ENCODE results near the gene TMEM254. TPM values are rescaled to one million over a fixed set of nuclear protein-coding genes. Genes with fewer than 3 reads are reported as not detected.

TMEM254 gene
- total and polyA plus RNA-seq, 2 of the 4 experiments (the other 2 are of a cell fraction), result 4.7 to 10.7 TPM

DNA sequence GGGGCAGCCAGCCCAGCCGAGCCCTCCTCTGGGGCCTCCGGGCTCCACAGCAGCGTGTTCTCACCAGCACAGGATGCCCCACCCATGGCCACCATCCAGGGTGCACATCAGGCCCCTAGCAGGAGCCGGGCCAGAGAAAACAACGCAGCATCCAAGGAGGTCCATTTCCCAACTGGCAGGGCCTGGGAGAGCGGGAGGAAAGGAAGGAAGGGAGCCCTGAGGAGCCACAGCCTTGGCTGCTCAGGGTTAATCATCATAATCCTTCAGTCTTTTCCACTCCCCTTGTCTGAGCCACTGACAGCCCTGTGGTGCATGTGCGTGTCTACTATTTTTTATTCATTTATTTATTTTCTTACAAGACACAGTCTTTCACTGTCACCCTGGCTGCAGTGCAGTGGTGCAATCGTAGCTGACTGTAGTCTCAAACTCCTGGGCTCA is 57.7 kb downstream of the TMEM254 start:
- H3K14ac ChIP-seq (replicated peaks; ENCODE audit: low read depth, low read length), result no peak overlapping the region
- intact Hi-C loops (cut with micrococcal nuclease), result loop anchor here (2.0 to 10.0 kb wide), 2 partner anchors 57 to 591 kb away; partner anchors contain the start of gene TMEM254
- TF ChIP-seq MXI1 (IDR thresholded peaks at IDR 0.05; ENCODE audit: borderline replicate concordance, low read depth, low read length) (0 out of 2 replicates have a peak, but pooled peaks have one; percentile 28), CEBPB (IDR thresholded peaks at IDR 0.05; ENCODE audit: low read depth, low read length) (peak; percentile 58), NFE2L2 (IDR thresholded peaks at IDR 0.05; ENCODE audit: low read depth, low read length) (no peak), MAZ (IDR thresholded peaks at IDR 0.05; ENCODE audit: borderline replicate concordance, low read depth, low read length) (peak; percentile 33; the same call in 1 of the 2 replicates), SMC3 (IDR thresholded peaks at IDR 0.05; ENCODE audit: low read depth, low read length) (no peak), RCOR1 (IDR thresholded peaks at IDR 0.05; ENCODE audit: insufficient replicate concordance, low read length) (no peak), BHLHE40 (IDR thresholded peaks at IDR 0.05; ENCODE audit: low read depth, low read length) (0 out of 2 replicates have a peak, but pooled peaks have one; percentile 23)
- ChIA-PET POLR2A (ENCODE audit: unreplicated experiment) (no interaction called here), CTCF (interaction anchor here (0.5 kb wide), 1 partner anchor 60 kb away, joined by 3 read pairs; no protein-coding TSS in a partner anchor)
- no TSS peak for BruUV-seq (replicated peaks)
- H4K8ac ChIP-seq (ENCODE audit: low read depth in 2 of 2, low read length in 2 of 2), result peak overlapping the region; percentile 62 to 86; a peak in 2 of 4 replicates
- 0% methylated on average over 3 of the region's 8 CpGs; no CpG with 5 or more reads in 1 of the 2 experiments for WGBS, 2 experiments (ENCODE audit: extremely low coverage in 2 of 2, insufficient read length in 1 of 2)
- peak; percentile 61 for ATAC-seq (ENCODE audit: low read depth)
- H3K4me2 ChIP-seq (ENCODE audit: low read depth, low read length), result no peak overlapping the region; the same call in 1 of the 2 replicates
- no peaks in the 10 kb centered on the region for H3K27me3 ChIP-seq (ENCODE audit: control insufficient read depth, insufficient read depth, low read length)
- H3K4me1 ChIP-seq (ENCODE audit: control insufficient read depth, insufficient read depth, low read length), result peaks cover 21% of the 10 kb centered on the region
- H2BK5ac ChIP-seq (ENCODE audit: low read depth, low read length, poor library complexity, severe bottlenecking), result no peak overlapping the region
- peaks cover 8% of the 10 kb centered on the region; the same call in 1 of the 2 replicates for H3K9me1 ChIP-seq (ENCODE audit: insufficient read depth, low read length)
- no peak overlapping the region for H2AK5ac ChIP-seq (ENCODE audit: low read depth, low read length)
- no peak overlapping the region for H3K9ac ChIP-seq (ENCODE audit: low read depth, low read length)
- peak; percentile 88 for DNase-seq
- 0 out of 2 replicates have a peak overlapping the region, but pooled peaks have one; percentile 43 for H2BK120ac ChIP-seq (ENCODE audit: low read depth, low read length)
- no peak overlapping the region for H2AK9ac ChIP-seq (replicated peaks; ENCODE audit: low read depth, low read length, poor library complexity)
- H4K91ac ChIP-seq (ENCODE audit: insufficient read depth, low read depth, low read length), result no peak overlapping the region
- H3K23ac ChIP-seq (ENCODE audit: low read depth, low read length), result no peak overlapping the region
- H2AFZ ChIP-seq (replicated peaks; ENCODE audit: low read length, poor library complexity), result peak overlapping the region; percentile 7
- no peak overlapping the region for H2BK15ac ChIP-seq (ENCODE audit: low read depth, low read length)
- no peaks in the 10 kb centered on the region for H3K36me3 ChIP-seq (ENCODE audit: control insufficient read depth, insufficient read depth, low read length)
- H3K27ac ChIP-seq (ENCODE audit: insufficient read depth, low read length), result peak overlapping the region; percentile 74; the same call in 1 of the 2 replicates
- no peak overlapping the region for H3K4me3 ChIP-seq (ENCODE audit: insufficient read depth, low read depth, low read length)
- H3K9me3 ChIP-seq (ENCODE audit: control insufficient read depth, insufficient read depth, low read length), result no peaks in the 10 kb centered on the region
- no peak overlapping the region for H3K18ac ChIP-seq (ENCODE audit: low read depth, low read length)
- no peak overlapping the region for H2BK20ac ChIP-seq (ENCODE audit: low read depth, low read length)
- H3K56ac ChIP-seq (ENCODE audit: extremely low read depth, insufficient read depth, low read length), result no peak overlapping the region
- H4K20me1 ChIP-seq (ENCODE audit: insufficient read depth, low read length), result no peaks in the 10 kb centered on the region
- in situ Hi-C loops (cut with MboI; ENCODE audit: low sequenced_read_pairs), result no loop called here
- H3K4ac ChIP-seq (ENCODE audit: low read depth, low read length), result no peak overlapping the region
- dilution Hi-C loops (cut with HindIII; ENCODE audit: low sequenced_read_pairs, unreplicated experiment), result no loop called here
- peaks cover 0 to 14% of the 10 kb centered on the region in 2 experiments; a peak in 1 of 4 replicates for H3K79me1 ChIP-seq (ENCODE audit: low read depth in 1 of 2, low read length in 2 of 2)
- no peak overlapping the region for H4K5ac ChIP-seq (ENCODE audit: low read depth, low read length)
